HEK293 (cell line): ENCODE results near the gene EFCAB6.

Source experiments
- CTCF ChIA-PET: fragments of 350-600 bp; formaldehyde crosslinking; extraction: SDS; loops from one replicate; lab custom pipeline; 2021; ENCODE audit warnings: antibody characterized with exemption; lab: Yijun Ruan, JAX
- POLR2A ChIA-PET: fragments of 300-600 bp; formaldehyde crosslinking; extraction: SDS; loops from one replicate; lab custom pipeline; 2020; ENCODE audit warnings: antibody characterized with exemption, inconsistent platforms; lab: Yijun Ruan, JAX
- H3K27ac ChIP-seq: fragments of 200-500 bp; sonication (Bioruptor generic); 2 replicates; pipeline ENCODE4 v1.5.1; 2014; ENCODE audit warnings: low read depth, low read length, control low read depth, inconsistent platforms; ENCODE audit errors: extremely low read depth
- H3K36me3 ChIP-seq, 2 experiments: fragments of 200-500 bp in 1 of 2; sonication (Bioruptor generic) in 1 of 2; 1 replicate in 1 of 2; 2 replicates in 1 of 2; pipeline ENCODE4 v1.5.1; 2014 to 2017; ENCODE audit warnings: inconsistent platforms in 2 of 2, low read length in 2 of 2; ENCODE audit not compliant: control insufficient read depth in 2 of 2, insufficient read depth in 1 of 2
- H3K4me1 ChIP-seq: fragments of 200-500 bp; sonication (Bioruptor generic); 2 replicates; pipeline ENCODE4 v1.5.1; 2014; ENCODE audit warnings: mild to moderate bottlenecking, low read length, inconsistent platforms; ENCODE audit not compliant: control insufficient read depth, insufficient read depth
- H3K4me3 ChIP-seq: 2 replicates; pipeline ENCODE4 v1.5.1; 2011; ENCODE audit warnings: low read depth, mild to moderate bottlenecking, control low read depth, low read length, moderate library complexity
- H3K9me3 ChIP-seq: fragments of 200-500 bp; sonication (Bioruptor generic); 2 replicates; pipeline ENCODE4 v1.5.1; 2014; ENCODE audit warnings: low read depth, low read length, inconsistent platforms; ENCODE audit not compliant: control insufficient read depth, insufficient read depth
- EGR2 ChIP-seq: fragments of 450-650 bp; formaldehyde crosslinking; IDR thresholded peaks from 2 replicates; pipeline ENCODE4 v1.5.1; 2016; ENCODE audit warnings: low read depth, missing biosample characterization, missing genetic modification characterization
- FEZF1 ChIP-seq: fragments of 450-650 bp; formaldehyde crosslinking; IDR thresholded peaks from 2 replicates; pipeline ENCODE4 v1.5.1; 2016; ENCODE audit warnings: missing biosample characterization, missing genetic modification characterization
- GFI1B ChIP-seq: fragments of 450-650 bp; formaldehyde crosslinking; IDR thresholded peaks from 2 replicates; pipeline ENCODE4 v1.5.1; 2016; ENCODE audit warnings: missing biosample characterization, missing genetic modification characterization
- GLIS2 ChIP-seq: fragments of 450-650 bp; formaldehyde crosslinking; IDR thresholded peaks from 2 replicates; pipeline ENCODE4 v1.5.1; 2016; ENCODE audit warnings: missing biosample characterization, missing genetic modification characterization
- KLF1 ChIP-seq: fragments of 450-650 bp; formaldehyde crosslinking; IDR thresholded peaks from 2 replicates; pipeline ENCODE4 v1.5.1; 2016; ENCODE audit warnings: missing biosample characterization, missing genetic modification characterization
- MZF1 ChIP-seq: fragments of 450-650 bp; formaldehyde crosslinking; IDR thresholded peaks from 2 replicates; pipeline ENCODE4 v1.5.1; 2017; ENCODE audit warnings: missing biosample characterization, missing genetic modification characterization, borderline replicate concordance
- PRDM1 ChIP-seq: fragments of 450-650 bp; formaldehyde crosslinking; IDR thresholded peaks from 2 replicates; pipeline ENCODE4; 2016; ENCODE audit warnings: missing biosample characterization, missing genetic modification characterization
- RBAK ChIP-seq: fragments of 450-650 bp; formaldehyde crosslinking; IDR thresholded peaks from 2 replicates; pipeline ENCODE4 v1.5.1; 2016; ENCODE audit warnings: missing biosample characterization, missing genetic modification characterization
- ZBTB17 ChIP-seq: fragments of 450-650 bp; formaldehyde crosslinking; IDR thresholded peaks from 2 replicates; pipeline ENCODE4 v1.5.1; 2016; ENCODE audit warnings: missing biosample characterization, missing genetic modification characterization
- ZBTB7A ChIP-seq: fragments of 450-650 bp; formaldehyde crosslinking; IDR thresholded peaks from 2 replicates; pipeline ENCODE4 v1.5.1; 2016; ENCODE audit warnings: low read depth, missing biosample characterization, missing genetic modification characterization
- ZBTB8A ChIP-seq: fragments of 450-650 bp; formaldehyde crosslinking; IDR thresholded peaks from 2 replicates; pipeline ENCODE4 v1.5.1; 2016; ENCODE audit warnings: missing biosample characterization, missing genetic modification characterization
- ZFHX2 ChIP-seq: fragments of 450-650 bp; formaldehyde crosslinking; conservative IDR thresholded peaks from 2 replicates; pipeline ENCODE4 v1.5.1; 2016; ENCODE audit warnings: missing biosample characterization, missing genetic modification characterization
- ZIC2 ChIP-seq: fragments of 450-650 bp; formaldehyde crosslinking; IDR thresholded peaks from 2 replicates; pipeline ENCODE4 v1.5.1; 2016; ENCODE audit warnings: missing biosample characterization, missing genetic modification characterization
- ZNF10 ChIP-seq: fragments of 450-650 bp; formaldehyde crosslinking; IDR thresholded peaks from 2 replicates; pipeline ENCODE4 v1.5.1; 2017; ENCODE audit warnings: missing biosample characterization, missing genetic modification characterization
- ZNF184 ChIP-seq: fragments of 450-650 bp; IDR thresholded peaks from 2 replicates; pipeline ENCODE4 v1.5.1; 2018; ENCODE audit warnings: missing biosample characterization, mild to moderate bottlenecking, missing genetic modification characterization
- ZNF292 ChIP-seq: fragments of 450-650 bp; formaldehyde crosslinking; IDR thresholded peaks from 2 replicates; pipeline ENCODE4 v1.5.1; 2016; ENCODE audit warnings: low read depth, missing biosample characterization, missing genetic modification characterization, borderline replicate concordance
- ZNF510 ChIP-seq: fragments of 450-650 bp; formaldehyde crosslinking; IDR thresholded peaks from 2 replicates; pipeline ENCODE4 v1.5.1; 2018; ENCODE audit warnings: mild to moderate bottlenecking, missing genetic modification characterization, missing biosample characterization; ENCODE audit not compliant: insufficient replicate concordance
- ZNF514 ChIP-seq: fragments of 450-650 bp; formaldehyde crosslinking; IDR thresholded peaks from 2 replicates; pipeline ENCODE4 v1.5.1; 2016; ENCODE audit warnings: missing biosample characterization, missing genetic modification characterization
- ZNF521 ChIP-seq: fragments of 450-650 bp; formaldehyde crosslinking; IDR thresholded peaks from 2 replicates; pipeline ENCODE4 v1.5.1; 2017; ENCODE audit warnings: missing biosample characterization, mild to moderate bottlenecking, missing genetic modification characterization
- ZNF544 ChIP-seq: fragments of 450-650 bp; formaldehyde crosslinking; IDR thresholded peaks from 2 replicates; pipeline ENCODE4 v1.5.0; 2017; ENCODE audit warnings: missing biosample characterization, missing genetic modification characterization
- ZNF549 ChIP-seq: fragments of 450-650 bp; IDR thresholded peaks from 2 replicates; pipeline ENCODE4 v1.5.1; 2018; ENCODE audit warnings: missing biosample characterization, missing genetic modification characterization, mild to moderate bottlenecking, inconsistent platforms, moderate library complexity
- ZNF555 ChIP-seq: fragments of 450-650 bp; formaldehyde crosslinking; conservative IDR thresholded peaks from 2 replicates; pipeline ENCODE4 v1.5.1; 2017; ENCODE audit warnings: missing biosample characterization, mild to moderate bottlenecking, missing genetic modification characterization, inconsistent platforms
- ZNF571 ChIP-seq: fragments of 450-650 bp; formaldehyde crosslinking; IDR thresholded peaks from 2 replicates; pipeline ENCODE4 v1.5.0; 2017; ENCODE audit warnings: missing biosample characterization, missing genetic modification characterization
- ZNF600 ChIP-seq: fragments of 450-650 bp; formaldehyde crosslinking; IDR thresholded peaks from 2 replicates; pipeline ENCODE4 v1.5.1; 2016; ENCODE audit warnings: missing biosample characterization, missing genetic modification characterization
- ZNF76 ChIP-seq: fragments of 450-650 bp; formaldehyde crosslinking; IDR thresholded peaks from 2 replicates; pipeline ENCODE4; 2016; ENCODE audit warnings: low read depth, missing biosample characterization, missing genetic modification characterization, borderline replicate concordance
- ZNF777 ChIP-seq: fragments of 450-650 bp; formaldehyde crosslinking; IDR thresholded peaks from 2 replicates; pipeline ENCODE4 v1.5.1; 2017; ENCODE audit warnings: missing biosample characterization, missing genetic modification characterization, borderline replicate concordance
- ZNF785 ChIP-seq: fragments of 450-650 bp; formaldehyde crosslinking; IDR thresholded peaks from 2 replicates; pipeline ENCODE4 v1.5.1; 2016; ENCODE audit warnings: missing biosample characterization, missing genetic modification characterization
- ZSCAN30 ChIP-seq: fragments of 450-650 bp; IDR thresholded peaks from 2 replicates; pipeline ENCODE4 v1.5.1; 2018; ENCODE audit warnings: missing biosample characterization, mild to moderate bottlenecking, missing genetic modification characterization, moderate library complexity
- TF ChIP-seq, protein P1 (sequence below): fragments of 450-650 bp; IDR thresholded peaks from 2 replicates; pipeline ENCODE4 v1.5.1; 2018; ENCODE audit warnings: missing biosample characterization, missing genetic modification characterization
- TF ChIP-seq, protein P2 (sequence below): fragments of 450-650 bp; formaldehyde crosslinking; IDR thresholded peaks from 2 replicates; pipeline ENCODE4 v1.5.1; 2016; ENCODE audit warnings: missing biosample characterization, missing genetic modification characterization
- TF ChIP-seq, protein P3 (sequence below): fragments of 450-650 bp; formaldehyde crosslinking; IDR thresholded peaks from 2 replicates; pipeline ENCODE4 v1.5.1; 2016; ENCODE audit warnings: missing biosample characterization, missing genetic modification characterization, borderline replicate concordance
- TF ChIP-seq, protein P4 (sequence below): fragments of 450-650 bp; formaldehyde crosslinking; IDR thresholded peaks from 2 replicates; pipeline ENCODE4 v1.5.1; 2016; ENCODE audit warnings: missing biosample characterization, missing genetic modification characterization

EFCAB6 gene

DNA sequence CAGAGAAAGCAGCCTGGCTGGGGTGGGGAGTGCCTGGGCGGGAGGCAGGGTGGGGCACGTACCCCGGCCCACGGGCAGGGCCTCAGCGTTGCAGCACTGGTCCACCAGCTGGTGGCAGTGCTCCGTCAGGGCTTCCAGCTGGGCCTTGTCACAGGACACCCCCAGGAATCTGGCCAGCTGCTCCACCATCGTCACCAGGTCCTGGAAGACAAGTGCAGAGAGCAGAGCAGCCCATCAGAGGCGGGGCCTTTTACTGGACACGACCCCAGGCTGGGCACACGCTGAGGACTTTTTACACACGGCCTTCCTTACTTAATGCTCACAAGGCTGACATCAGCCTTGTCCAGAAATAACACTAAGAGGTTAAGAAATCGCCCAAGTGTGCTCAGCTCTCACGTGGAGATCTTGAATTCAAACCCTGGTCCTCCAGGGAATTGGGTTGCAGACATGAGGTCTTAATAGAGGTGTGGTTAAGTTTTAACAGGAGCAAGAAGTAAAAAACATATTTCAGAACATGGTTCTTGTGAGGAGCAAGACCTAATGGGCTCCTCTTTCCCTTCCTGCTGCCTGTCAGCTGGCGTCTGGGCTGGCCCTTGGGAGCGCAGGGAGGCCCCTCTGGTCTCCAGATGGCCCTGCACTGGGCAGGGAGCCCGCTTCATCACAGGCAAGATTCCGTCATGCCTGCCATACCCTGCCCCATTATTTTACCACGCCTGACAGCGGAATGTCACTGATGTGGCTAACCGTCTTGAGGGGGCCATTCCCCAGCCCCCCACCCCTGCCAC, 17.1 kb upstream of the EFCAB6 start:
- no peak for TF ChIP-seq ZNF600 (tag by site-specific recombination)
- TF ChIP-seq FEZF1 (tag by site-specific recombination), result no peak
- TF ChIP-seq KLF1 (tag by site-specific recombination), result peak; percentile 86
- TF ChIP-seq, protein P1, sequence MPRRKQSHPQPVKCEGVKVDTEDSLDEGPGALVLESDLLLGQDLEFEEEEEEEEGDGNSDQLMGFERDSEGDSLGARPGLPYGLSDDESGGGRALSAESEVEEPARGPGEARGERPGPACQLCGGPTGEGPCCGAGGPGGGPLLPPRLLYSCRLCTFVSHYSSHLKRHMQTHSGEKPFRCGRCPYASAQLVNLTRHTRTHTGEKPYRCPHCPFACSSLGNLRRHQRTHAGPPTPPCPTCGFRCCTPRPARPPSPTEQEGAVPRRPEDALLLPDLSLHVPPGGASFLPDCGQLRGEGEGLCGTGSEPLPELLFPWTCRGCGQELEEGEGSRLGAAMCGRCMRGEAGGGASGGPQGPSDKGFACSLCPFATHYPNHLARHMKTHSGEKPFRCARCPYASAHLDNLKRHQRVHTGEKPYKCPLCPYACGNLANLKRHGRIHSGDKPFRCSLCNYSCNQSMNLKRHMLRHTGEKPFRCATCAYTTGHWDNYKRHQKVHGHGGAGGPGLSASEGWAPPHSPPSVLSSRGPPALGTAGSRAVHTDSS (tag by site-specific recombination), result no peak
- no peak for TF ChIP-seq GFI1B (tag by site-specific recombination)
- no peak for TF ChIP-seq ZNF510
- no peak for TF ChIP-seq ZNF10 (tag by site-specific recombination)
- TF ChIP-seq ZFHX2, result peak; percentile 35; the same call in 1 of the 2 replicates
- TF ChIP-seq ZIC2 (tag by site-specific recombination), result peak; percentile 67; the same call in 1 of the 2 replicates
- no peak for TF ChIP-seq PRDM1 (tag by site-specific recombination)
- TF ChIP-seq, protein P2, sequence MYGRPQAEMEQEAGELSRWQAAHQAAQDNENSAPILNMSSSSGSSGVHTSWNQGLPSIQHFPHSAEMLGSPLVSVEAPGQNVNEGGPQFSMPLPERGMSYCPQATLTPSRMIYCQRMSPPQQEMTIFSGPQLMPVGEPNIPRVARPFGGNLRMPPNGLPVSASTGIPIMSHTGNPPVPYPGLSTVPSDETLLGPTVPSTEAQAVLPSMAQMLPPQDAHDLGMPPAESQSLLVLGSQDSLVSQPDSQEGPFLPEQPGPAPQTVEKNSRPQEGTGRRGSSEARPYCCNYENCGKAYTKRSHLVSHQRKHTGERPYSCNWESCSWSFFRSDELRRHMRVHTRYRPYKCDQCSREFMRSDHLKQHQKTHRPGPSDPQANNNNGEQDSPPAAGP (tag by site-specific recombination), result 0 out of 2 replicates have a peak, but pooled peaks have one; percentile 21
- TF ChIP-seq EGR2 (tag by site-specific recombination), result peak; percentile 46; the same call in 1 of the 2 replicates
- TF ChIP-seq ZBTB17 (tag by site-specific recombination), result peak; percentile 60; the same call in 1 of the 2 replicates
- no peak for TF ChIP-seq MZF1 (tag by site-specific recombination)
- TF ChIP-seq RBAK (tag by site-specific recombination), result no peak
- TF ChIP-seq ZBTB8A, result no peak
- TF ChIP-seq ZNF292, result no peak
- TF ChIP-seq ZNF521 (tag by site-specific recombination), result no peak
- no peak for TF ChIP-seq GLIS2 (tag by site-specific recombination)
- no peak for TF ChIP-seq ZNF544 (tag by site-specific recombination)
- TF ChIP-seq, protein P3, sequence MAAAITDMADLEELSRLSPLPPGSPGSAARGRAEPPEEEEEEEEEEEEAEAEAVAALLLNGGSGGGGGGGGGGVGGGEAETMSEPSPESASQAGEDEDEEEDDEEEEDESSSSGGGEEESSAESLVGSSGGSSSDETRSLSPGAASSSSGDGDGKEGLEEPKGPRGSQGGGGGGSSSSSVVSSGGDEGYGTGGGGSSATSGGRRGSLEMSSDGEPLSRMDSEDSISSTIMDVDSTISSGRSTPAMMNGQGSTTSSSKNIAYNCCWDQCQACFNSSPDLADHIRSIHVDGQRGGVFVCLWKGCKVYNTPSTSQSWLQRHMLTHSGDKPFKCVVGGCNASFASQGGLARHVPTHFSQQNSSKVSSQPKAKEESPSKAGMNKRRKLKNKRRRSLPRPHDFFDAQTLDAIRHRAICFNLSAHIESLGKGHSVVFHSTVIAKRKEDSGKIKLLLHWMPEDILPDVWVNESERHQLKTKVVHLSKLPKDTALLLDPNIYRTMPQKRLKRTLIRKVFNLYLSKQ (tag by site-specific recombination), result no peak
- CTCF ChIA-PET, result interaction anchor here (0.5 to 1.5 kb wide), 2 partner anchors 55 to 94 kb away, joined by 4 read pairs; no protein-coding TSS in a partner anchor
- Histone ChIP-seq H3K27ac (no peak overlapping the region), H3K4me1 (no peaks in the 10 kb centered on the region; the same call in 1 of the 2 replicates), H3K9me3 (no peaks in the 10 kb centered on the region), H3K36me3 (peaks cover 0 to 46% of the 10 kb centered on the region in 2 experiments; a peak in 1 of 3 replicates), H3K4me3 (no peak overlapping the region)
- POLR2A ChIA-PET, result interaction anchor here (0.6 kb wide), 1 partner anchor 356 kb away, joined by 4 read pairs; no protein-coding TSS in a partner anchor

DNA sequence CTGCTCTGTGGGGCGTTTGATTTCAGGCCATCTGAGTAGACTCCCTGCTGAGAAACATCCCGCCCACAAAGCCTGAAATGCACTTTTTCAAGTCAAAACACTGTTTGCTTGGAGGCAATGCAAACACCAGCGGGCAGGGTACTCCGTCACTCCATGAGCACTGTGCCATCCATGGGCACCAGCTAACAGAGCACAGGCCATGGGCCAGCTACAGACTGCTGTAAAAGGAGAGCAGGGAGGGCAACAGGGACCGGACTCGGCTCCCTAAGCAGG, 16.6 kb upstream of the EFCAB6 start:
- Histone ChIP-seq H3K4me1 (no peaks in the 10 kb centered on the region; the same call in 1 of the 2 replicates), H3K4me3 (no peak overlapping the region), H3K27ac (no peak overlapping the region), H3K9me3 (no peaks in the 10 kb centered on the region), H3K36me3 (peaks cover 0 to 46% of the 10 kb centered on the region in 2 experiments; a peak in 1 of 3 replicates)
- ChIA-PET POLR2A (interaction anchor here (0.6 kb wide), 1 partner anchor 356 kb away, joined by 4 read pairs; no protein-coding TSS in a partner anchor), CTCF (interaction anchor here (0.6 to 1.5 kb wide), 2 partner anchors 26 to 56 kb away, joined by 3 to 4 read pairs; no protein-coding TSS in a partner anchor)
- TF ChIP-seq ZNF76 (tag by site-specific recombination) (no peak), ZNF777 (tag by site-specific recombination) (no peak), ZNF514 (tag by site-specific recombination) (no peak), ZNF785 (no peak), ZBTB7A (no peak), ZNF571 (no peak), ZNF184 (tag by site-specific recombination) (no peak), ZNF600 (tag by site-specific recombination) (no peak), ZSCAN30 (tag by site-specific recombination) (no peak), ZNF555 (no peak), ZNF549 (tag by site-specific recombination) (no peak)
- TF ChIP-seq, protein P4, sequence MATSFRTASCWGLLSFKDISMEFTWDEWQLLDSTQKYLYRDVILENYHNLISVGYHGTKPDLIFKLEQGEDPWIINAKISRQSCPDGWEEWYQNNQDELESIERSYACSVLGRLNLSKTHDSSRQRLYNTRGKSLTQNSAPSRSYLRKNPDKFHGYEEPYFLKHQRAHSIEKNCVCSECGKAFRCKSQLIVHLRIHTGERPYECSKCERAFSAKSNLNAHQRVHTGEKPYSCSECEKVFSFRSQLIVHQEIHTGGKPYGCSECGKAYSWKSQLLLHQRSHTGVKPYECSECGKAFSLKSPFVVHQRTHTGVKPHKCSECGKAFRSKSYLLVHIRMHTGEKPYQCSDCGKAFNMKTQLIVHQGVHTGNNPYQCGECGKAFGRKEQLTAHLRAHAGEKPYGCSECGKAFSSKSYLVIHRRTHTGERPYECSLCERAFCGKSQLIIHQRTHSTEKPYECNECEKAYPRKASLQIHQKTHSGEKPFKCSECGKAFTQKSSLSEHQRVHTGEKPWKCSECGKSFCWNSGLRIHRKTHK (tag by site-specific recombination), result no peak
